PFSK-1 (cell line): ENCODE measurements around the gene CXCR6.

Experiments used
- FOXP2 ChIP-seq: optimal IDR thresholded peaks from 2 replicates; pipeline ENCODE3; 2011; ENCODE audit warnings: borderline replicate concordance, control low read depth, inconsistent platforms; ENCODE audit not compliant: insufficient read depth; ENCODE audit errors: extremely low read length, extremely low read depth
- POLR2AphosphoS5 ChIP-seq: IDR thresholded peaks from 2 replicates; pipeline ENCODE4 v1.6.1; 2012; ENCODE audit warnings: low read depth, mild to moderate bottlenecking, control low read depth, low read length, moderate library complexity
- REST ChIP-seq, 2 experiments: IDR thresholded peaks; 2 replicates each; pipeline versions ENCODE4 v1.6.1 to v1.8.0; 2011 to 2012; ENCODE audit warnings: low read depth in 2 of 2, low read length in 2 of 2, control low read depth in 1 of 2, inconsistent platforms in 1 of 2, mild to moderate bottlenecking in 1 of 2, moderate library complexity in 1 of 2; ENCODE audit not compliant: insufficient read depth in 1 of 2
- SIN3A ChIP-seq: IDR thresholded peaks from 2 replicates; pipeline ENCODE4 v1.6.1; 2012; ENCODE audit warnings: mild to moderate bottlenecking, low read length, moderate library complexity, borderline replicate concordance; ENCODE audit not compliant: insufficient read depth
- TAF1 ChIP-seq: IDR thresholded peaks from 2 replicates; pipeline ENCODE4 v1.6.1; 2012; ENCODE audit warnings: low read length, control low read depth, borderline replicate concordance; ENCODE audit not compliant: insufficient read depth

Gene CXCR6

GRCh38 chr3:45938043-45938435 is 5.2 kb upstream of the CXCR6 start:
- TF ChIP-seq POLR2AphosphoS5 (no peak), REST (IDR thresholded peaks at IDR 0.05; ENCODE audit: insufficient read depth in 1 of 2, low read depth in 2 of 2, low read length in 2 of 2) (no peak), FOXP2 (no peak), SIN3A (no peak), TAF1 (no peak)

- TF ChIP-seq REST (IDR thresholded peaks at IDR 0.05; ENCODE audit: insufficient read depth in 1 of 2, low read depth in 2 of 2, low read length in 2 of 2) (no peak), TAF1 (no peak), SIN3A (no peak), POLR2AphosphoS5 (no peak), FOXP2 (no peak)
Observed at GRCh38 chr3:45938864-45939263, 4.4 kb upstream of the CXCR6 start.

GRCh38 chr3:45939341-45939771 is 3.9 kb upstream of the CXCR6 start:
- no peak for TF ChIP-seq FOXP2
- no peak for TF ChIP-seq SIN3A
- no peak for TF ChIP-seq REST (IDR thresholded peaks at IDR 0.05; ENCODE audit: insufficient read depth in 1 of 2, low read depth in 2 of 2, low read length in 2 of 2)

GRCh38 chr3:45940004-45940780 is 3.1 kb upstream of the CXCR6 start:
- TF ChIP-seq TAF1 = no peak
- no peak for TF ChIP-seq REST (IDR thresholded peaks at IDR 0.05; ENCODE audit: insufficient read depth in 1 of 2, low read depth in 2 of 2, low read length in 2 of 2)
- TF ChIP-seq POLR2AphosphoS5 = no peak
- TF ChIP-seq FOXP2 = no peak
- TF ChIP-seq SIN3A = no peak
